Colonic mucosa (tissue), 4 donors: Measurements from ENCODE around the gene TMEM88. TPM values are rescaled to one million over a fixed set of nuclear protein-coding genes. Genes with fewer than 3 reads are reported as not detected.

Experiments
- DNase-seq: peaks from one replicate; pipeline ENCODE4 v3.0.0-alpha.2; 2020
- H3K27ac ChIP-seq: fragments of 200-600 bp; one replicate; pipeline ENCODE4 v1.8.0; 2021
- H3K27me3 ChIP-seq: fragments of 200-600 bp; one replicate; pipeline ENCODE4 v1.8.0; 2021
- H3K36me3 ChIP-seq: fragments of 200-600 bp; one replicate; pipeline ENCODE4 v1.8.0; 2021
- H3K4me1 ChIP-seq: fragments of 200-600 bp; one replicate; pipeline ENCODE4 v1.8.0; 2021; ENCODE audit warnings: mild to moderate bottlenecking
- H3K4me3 ChIP-seq: fragments of 200-600 bp; one replicate; pipeline ENCODE4 v1.8.0; 2021
- H3K9ac ChIP-seq, 2 donors: one replicate each; pipeline ENCODE4 v1.7.0; 2013; ENCODE audit warnings: control low read depth in 2 of 2, low read depth in 2 of 2, low read length in 2 of 2
- H3K9me3 ChIP-seq: fragments of 200-600 bp; one replicate; pipeline ENCODE4 v1.8.0; 2021
- CTCF ChIP-seq: fragments of 200-600 bp; IDR thresholded peaks from one replicate; pipeline ENCODE4 v1.8.0; 2022; ENCODE audit warnings: antibody characterized with exemption, mild to moderate bottlenecking
- intact Hi-C: fragments of 100-400 bp; cut with DNase I; formaldehyde crosslinking; loops from one replicate; pipeline ENCODE4 v1.14.1; 2022
- total RNA-seq, 2 donors: library from RNA; stranded (reverse); fragmentation: NEBNext Ultra II Directional in 1 of 2; extraction: Animal tissue kit (Norgen Biotek cat#: 25700) in 1 of 2; gene quantifications; one replicate each; pipeline ENCODE4 v1.2.1, GENCODE V29; 2021
- donor health status: healthy.
- donor health status: DM: no; HTN: no; CAD: no.
- donor health status: DM: no; HTN: no; CAD: no.

Gene TMEM88
- total RNA-seq, 2 donors from 2014 or later, result 2.5 to 2.7 TPM

- H3K9ac ChIP-seq, result peak overlapping the region in 1 of 2 donors; percentile 74
- intact Hi-C loops, result no loop called here
- no peak for TF ChIP-seq CTCF
- H3K27ac ChIP-seq, result peak overlapping the region; percentile 99
- H3K9me3 ChIP-seq, result no peaks in the 10 kb centered on the region
- no peaks in the 10 kb centered on the region for H3K36me3 ChIP-seq
- H3K27me3 ChIP-seq, result no peaks in the 10 kb centered on the region
- H3K4me1 ChIP-seq, result peaks cover 21% of the 10 kb centered on the region
- no peak for DNase-seq
- H3K4me3 ChIP-seq, result peak overlapping the region; percentile 86
These were observed 29.9 kb downstream of the TMEM88 start for GRCh38 chr17:7884581-7885366.

- peak overlapping the region; percentile 74 to 97 for H3K9ac ChIP-seq
- intact Hi-C loops, result no loop called here
- H3K27ac ChIP-seq, result peak overlapping the region; percentile 99
- H3K4me3 ChIP-seq, result peak overlapping the region; percentile 86
- H3K27me3 ChIP-seq, result no peaks in the 10 kb centered on the region
- peaks cover 23% of the 10 kb centered on the region for H3K4me1 ChIP-seq
- TF ChIP-seq CTCF, result no peak
- no peaks in the 10 kb centered on the region for H3K36me3 ChIP-seq
- no peaks in the 10 kb centered on the region for H3K9me3 ChIP-seq
- DNase-seq, result peak; percentile 67
These were observed 30.7 kb downstream of the TMEM88 start for GRCh38 chr17:7885367-7886226.

- Histone ChIP-seq H3K9ac (peak overlapping the region; percentile 74 to 97), H3K27ac (peak overlapping the region; percentile 99), H3K36me3 (peaks cover 7% of the 10 kb centered on the region), H3K4me1 (peaks cover 23% of the 10 kb centered on the region), H3K27me3 (no peaks in the 10 kb centered on the region), H3K9me3 (no peaks in the 10 kb centered on the region), H3K4me3 (peak overlapping the region; percentile 86)
- no peak for TF ChIP-seq CTCF
- peak; percentile 65 for DNase-seq
- intact Hi-C loops, result no loop called here
These were observed 31.6 kb downstream of the TMEM88 start for GRCh38 chr17:7886227-7887037.

GRCh38 chr17:7887038-7887481 lies 32.2 kb downstream of the TMEM88 start:
- peak overlapping the region; percentile 86 for H3K4me3 ChIP-seq
- H3K9me3 ChIP-seq, result no peaks in the 10 kb centered on the region
- H3K27ac ChIP-seq, result peak overlapping the region; percentile 99
- intact Hi-C loops, result no loop called here
- H3K9ac ChIP-seq, result peak overlapping the region; percentile 74 to 97
- no peak for DNase-seq
- peaks cover 7% of the 10 kb centered on the region for H3K36me3 ChIP-seq
- TF ChIP-seq CTCF, result no peak
- H3K27me3 ChIP-seq, result no peaks in the 10 kb centered on the region
- peaks cover 23% of the 10 kb centered on the region for H3K4me1 ChIP-seq
